Body of pancreas (tissue), 4 donors: ENCODE results near the gene SH2D3C.

Source experiments
- POLR2A ChIP-seq, 3 donors: fragments of 450-650 bp; IDR thresholded peaks; one replicate each; pipeline ENCODE4 v1.6.1; 2016; ENCODE audit warnings: antibody characterized with exemption in 3 of 3, mild to moderate bottlenecking in 2 of 3
- TF ChIP-seq, protein P1 (sequence below), 7 experiments: fragments of 450-650 bp in 4 of 7; fragments of 200-600 bp in 3 of 7; sonication (generic) in 3 of 7; IDR thresholded peaks; one replicate each; pipeline ENCODE4 v1.5.1; 2016 to 2019; ENCODE audit warnings: antibody characterized with exemption in 7 of 7

DNA sequence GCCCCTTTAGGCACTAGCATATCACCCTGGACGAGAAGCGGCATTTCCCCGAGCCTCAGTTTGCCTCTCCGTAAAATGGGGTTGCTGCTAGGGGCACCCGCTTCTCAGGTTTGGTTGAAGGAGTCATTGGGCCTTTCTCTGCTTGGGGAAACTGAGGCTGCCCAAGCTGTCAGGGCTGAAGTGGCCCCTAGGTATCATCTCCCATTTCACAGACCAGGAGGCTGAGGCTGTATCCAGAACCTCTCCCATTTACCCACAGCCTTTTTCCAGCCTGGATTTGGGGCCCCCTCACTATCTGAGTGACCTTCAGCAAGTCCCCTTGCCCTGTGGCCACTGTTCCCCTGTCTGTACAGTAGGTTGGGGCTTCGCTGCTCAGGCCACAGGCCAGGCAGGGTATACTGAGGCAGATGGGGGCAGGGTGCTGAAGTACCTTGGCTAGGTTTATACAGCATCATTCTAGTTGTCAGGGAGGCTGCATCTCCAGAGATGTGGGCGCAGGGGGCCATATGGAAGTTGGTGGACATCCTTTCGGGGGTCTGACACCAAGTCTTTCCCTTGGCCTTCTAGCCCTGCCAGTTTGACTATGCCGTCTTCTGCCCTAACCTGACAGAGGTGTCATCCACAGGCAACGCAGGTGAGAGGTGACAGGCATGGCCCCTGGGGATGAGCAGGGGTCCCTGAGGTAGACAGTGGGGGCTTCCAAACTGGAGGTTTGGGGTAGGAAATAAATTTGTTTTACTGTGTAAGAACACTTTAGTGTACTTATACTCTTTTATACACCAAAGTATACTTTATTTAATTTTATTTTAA lies 32.1 kb upstream of the SH2D3C start:
- TF ChIP-seq, protein P1, sequence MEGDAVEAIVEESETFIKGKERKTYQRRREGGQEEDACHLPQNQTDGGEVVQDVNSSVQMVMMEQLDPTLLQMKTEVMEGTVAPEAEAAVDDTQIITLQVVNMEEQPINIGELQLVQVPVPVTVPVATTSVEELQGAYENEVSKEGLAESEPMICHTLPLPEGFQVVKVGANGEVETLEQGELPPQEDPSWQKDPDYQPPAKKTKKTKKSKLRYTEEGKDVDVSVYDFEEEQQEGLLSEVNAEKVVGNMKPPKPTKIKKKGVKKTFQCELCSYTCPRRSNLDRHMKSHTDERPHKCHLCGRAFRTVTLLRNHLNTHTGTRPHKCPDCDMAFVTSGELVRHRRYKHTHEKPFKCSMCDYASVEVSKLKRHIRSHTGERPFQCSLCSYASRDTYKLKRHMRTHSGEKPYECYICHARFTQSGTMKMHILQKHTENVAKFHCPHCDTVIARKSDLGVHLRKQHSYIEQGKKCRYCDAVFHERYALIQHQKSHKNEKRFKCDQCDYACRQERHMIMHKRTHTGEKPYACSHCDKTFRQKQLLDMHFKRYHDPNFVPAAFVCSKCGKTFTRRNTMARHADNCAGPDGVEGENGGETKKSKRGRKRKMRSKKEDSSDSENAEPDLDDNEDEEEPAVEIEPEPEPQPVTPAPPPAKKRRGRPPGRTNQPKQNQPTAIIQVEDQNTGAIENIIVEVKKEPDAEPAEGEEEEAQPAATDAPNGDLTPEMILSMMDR (IDR thresholded peaks at IDR 0.05), result no peak
- TF ChIP-seq POLR2A (IDR thresholded peaks at IDR 0.05), result no peak
